NCI-H2196 (cell line): Measurements from ENCODE around the gene RAPGEF2.
"Not testable (repeated sequence)": the region's sequence is repeated elsewhere in the genome, so short reads cannot be mapped to it uniquely, and the experiment has no call there.

Experiments
- DNase-seq: peaks from one replicate; lab custom pipeline; 2025; ENCODE audit not compliant: unreplicated experiment; lab: John Stamatoyannopoulos, UW

The RAPGEF2 gene

DNA sequence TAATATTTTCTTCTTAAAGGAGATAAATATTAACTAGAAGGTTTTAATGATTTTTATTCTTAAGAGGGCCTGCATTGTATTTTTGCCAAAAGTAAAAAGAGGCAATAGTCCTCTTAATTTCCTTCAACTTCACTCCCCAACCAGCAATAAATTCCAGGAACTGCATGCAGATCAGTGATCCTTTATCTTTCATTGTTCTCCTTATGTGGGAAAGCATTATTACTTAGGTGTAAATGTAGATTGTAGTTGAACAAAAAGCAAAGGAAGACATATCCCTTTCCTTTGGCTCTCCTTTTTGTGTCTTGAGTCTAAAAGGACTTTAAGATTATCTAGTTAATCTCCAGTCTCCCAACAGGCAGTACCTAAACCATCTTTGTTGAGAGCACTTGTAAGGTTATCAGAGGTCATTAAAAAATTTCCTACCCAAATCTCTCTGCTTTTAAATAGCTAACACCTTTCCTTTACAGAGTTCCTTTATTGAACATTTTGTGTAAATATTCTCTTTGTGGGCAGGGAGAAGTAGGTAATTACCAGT, 55.3 kb downstream of the RAPGEF2 start:
- no peak for DNase-seq

DNA sequence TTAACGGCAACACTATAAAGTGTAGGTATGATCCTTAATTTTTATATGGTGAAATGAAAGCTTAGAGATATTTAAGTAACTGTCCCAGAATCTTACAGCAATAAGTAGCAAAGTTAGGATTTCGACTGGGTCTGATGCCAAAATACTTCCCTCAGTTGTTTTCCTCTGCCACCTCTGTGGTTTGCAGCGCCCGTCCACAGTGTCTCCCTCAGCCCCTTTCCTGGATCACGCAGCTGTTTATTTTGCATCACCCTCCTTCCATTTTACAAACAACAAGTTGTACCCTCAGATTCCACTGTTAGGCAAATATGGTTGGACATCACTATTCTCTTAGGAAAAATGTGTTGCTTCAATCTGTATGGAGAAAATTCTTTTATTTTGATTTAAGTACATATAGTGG, 56.1 kb downstream of the RAPGEF2 start:
- DNase-seq = no peak

DNA sequence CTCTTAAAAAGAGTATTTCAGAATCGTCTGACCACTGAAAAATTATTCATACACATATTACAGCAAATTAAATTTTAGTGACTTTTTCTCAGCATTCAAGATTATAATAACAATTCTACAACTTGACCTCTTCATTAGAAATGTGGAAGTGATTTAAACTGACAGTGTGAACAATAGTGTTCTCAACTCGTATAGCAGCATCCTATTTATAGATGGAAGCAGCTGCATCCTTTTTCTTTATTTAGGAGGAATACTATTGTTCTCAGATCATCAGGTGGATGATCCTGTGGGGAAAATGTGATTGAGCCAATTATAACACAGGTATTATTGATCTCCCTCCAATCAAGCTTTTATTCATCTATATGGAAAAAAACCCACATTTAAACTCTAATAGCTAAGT, 56.7 kb downstream of the RAPGEF2 start:
- DNase-seq = no peak

DNA sequence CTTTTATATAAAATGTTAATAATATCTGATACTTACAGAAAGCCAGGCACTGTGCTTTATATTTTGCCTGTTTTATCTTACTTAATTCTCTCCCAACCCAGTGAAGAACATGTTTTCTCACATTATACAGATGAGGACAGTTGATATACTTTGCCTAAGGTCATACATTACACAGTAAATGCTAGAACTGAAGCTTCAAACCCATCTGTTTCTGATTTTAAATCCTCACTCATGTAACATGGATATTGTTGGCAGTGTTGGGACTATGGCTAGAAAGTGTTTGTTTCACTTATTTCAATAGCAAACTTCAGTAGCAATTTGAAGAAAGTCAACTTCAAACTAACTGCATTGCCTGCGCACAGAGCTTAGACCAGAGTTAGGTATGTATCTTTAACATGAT, 57.4 kb downstream of the RAPGEF2 start:
- DNase-seq = no peak

DNA sequence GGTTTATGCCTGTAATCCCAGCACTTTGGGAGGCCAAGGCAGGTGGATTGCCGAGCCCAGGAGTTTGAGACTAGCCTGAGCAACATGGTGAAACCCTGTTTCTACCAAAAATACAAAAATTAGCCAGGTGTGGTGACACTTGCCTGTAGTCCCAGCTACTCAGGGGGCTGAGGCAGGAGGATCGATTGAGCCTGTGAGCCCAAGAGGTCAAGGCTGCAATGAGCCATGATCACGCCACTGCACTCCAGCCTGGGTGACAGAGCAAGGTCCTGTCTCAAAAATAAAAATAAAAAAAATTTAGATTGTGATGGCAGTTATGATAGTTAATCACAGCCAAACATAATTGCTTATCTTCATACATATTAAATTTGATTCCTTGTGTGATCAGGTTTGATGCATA, 58.6 kb downstream of the RAPGEF2 start:
- DNase-seq = not testable (repeated sequence)

DNA sequence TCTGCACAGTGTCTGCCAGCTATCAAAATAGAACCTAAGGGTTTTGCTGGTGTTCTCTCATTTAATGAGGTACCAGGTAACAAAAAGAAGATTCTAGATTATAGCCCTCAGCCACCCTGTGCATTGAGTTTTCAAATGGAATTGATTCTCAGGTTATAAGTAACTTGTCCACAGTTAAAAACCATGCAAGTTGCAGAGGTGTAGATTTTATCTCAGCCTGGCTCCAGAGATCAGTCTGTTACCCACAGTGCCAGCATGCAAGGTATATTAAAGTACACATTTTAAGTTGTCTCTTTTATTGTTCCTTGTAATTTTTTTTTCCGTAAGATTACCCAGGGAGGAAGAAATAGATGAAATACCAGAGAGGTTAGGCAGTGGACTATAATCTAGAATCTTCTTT, 59.7 kb downstream of the RAPGEF2 start:
- DNase-seq = no peak

DNA sequence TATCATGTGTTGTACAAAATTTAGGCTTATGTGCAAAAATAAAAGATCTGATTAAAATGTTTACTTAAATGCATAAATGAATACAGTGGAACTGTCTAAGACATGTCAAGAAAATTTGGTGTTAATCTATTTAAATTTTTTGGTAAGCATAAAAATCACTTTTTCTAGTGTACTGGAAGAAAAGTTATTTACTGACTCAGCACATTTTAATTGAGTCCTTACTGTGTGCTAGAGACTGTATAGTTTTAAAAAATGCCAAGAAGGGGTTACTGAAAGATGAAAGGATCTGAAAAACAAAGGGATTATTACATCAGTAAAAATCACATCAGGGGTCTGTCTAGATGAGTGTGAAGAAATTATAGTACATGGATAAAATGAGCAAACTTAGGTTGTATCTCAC, 60.6 kb downstream of the RAPGEF2 start:
- DNase-seq = no peak

DNA sequence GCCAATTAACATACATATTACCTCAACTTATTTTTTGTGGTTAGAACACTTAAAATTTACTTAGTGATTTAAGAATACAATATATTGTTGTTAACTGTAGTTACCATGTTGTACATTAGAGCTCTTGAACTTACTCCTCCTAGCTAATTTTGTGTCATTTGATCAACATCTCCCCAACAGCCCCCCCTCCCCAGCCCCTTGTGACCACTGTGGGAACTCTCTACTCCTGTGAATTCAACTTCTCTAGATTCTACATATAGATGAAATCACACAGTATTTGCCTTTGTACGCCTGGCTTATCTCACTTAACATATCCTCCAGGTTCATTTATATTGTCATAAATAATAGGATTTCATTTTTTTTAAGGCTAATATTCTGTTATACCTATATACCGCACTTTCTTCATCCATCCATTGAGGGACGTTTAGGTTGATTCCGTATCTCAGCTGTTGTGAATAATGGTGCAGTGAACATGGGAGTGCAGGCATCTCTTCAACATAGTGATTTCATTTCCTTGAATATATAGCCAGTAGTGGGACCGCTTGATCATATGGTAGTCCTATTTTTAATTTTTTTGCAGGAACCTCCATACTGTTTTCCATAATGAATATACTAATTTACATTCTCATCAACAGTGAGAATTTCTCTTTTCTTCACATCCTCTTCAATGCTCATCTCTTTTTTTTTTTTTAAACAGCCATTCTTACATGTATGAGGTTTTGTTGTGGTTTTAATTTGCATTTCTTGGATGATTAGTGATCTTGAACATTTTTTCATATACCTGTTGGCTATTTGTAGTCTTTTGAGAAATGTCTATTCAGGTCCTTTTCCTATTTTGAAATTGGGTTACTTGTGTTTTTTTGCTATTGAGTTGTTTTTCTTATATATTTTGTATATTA, 66.8 kb downstream of the RAPGEF2 start:
- DNase-seq = no peak

DNA sequence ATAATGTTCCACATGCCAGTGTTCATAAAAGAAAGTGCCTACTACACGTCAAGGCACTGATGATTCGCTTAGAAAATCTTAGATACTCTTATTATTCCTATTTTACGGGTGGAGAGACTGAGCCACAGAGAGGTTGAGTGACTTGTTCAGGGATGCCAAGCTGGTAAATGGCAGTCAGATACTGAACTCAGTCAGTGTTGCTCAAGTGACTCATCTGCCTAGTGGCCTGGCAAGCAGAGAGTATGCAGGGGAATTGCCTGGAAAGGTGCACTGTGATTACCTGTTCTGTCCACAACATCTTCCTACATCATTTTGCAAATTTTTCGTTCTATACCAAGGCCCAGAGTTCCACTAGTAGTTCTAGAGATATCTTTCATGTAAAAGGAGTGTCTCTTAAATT, 68.4 kb downstream of the RAPGEF2 start:
- no peak for DNase-seq

DNA sequence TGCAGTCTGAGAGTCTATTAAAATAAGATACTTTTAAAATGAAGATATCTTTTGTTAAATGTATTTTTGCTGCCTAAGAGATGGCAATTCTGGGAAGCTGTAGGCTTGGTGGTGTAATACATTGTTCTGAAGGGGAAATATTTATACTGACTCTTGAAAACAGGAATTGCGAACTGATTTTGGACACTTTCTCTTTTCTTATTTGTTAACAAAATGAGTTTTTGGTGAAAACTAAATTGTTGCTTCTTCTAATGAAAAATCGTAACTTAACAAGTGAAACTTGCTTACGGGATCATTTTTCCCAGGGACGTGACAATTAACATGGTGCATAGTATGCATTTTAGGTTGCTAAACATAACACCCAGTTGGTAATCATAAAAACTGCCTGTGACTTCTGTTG, 71.0 kb downstream of the RAPGEF2 start:
- DNase-seq = no peak

DNA sequence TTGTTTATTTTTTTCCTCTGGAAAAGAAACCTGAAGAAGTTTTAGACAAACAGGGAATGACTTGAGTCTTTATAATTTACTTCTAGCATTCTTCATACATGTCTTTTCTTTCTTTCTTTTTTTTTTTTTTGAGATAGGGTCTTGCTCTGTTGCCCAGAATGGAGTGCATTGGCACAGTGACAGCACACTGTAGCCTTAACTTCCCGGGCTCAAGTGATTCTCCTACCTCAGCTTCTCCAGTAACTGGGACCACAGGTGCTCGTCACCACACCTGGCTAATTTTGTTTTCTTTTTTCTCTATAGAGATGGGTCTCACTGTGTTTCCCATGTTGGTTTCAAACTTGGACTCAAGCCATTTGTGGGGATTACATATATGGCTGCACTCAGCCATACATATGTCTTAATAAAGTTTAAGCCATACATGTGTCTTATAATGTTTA, 71.8 kb downstream of the RAPGEF2 start:
- no peak for DNase-seq

DNA sequence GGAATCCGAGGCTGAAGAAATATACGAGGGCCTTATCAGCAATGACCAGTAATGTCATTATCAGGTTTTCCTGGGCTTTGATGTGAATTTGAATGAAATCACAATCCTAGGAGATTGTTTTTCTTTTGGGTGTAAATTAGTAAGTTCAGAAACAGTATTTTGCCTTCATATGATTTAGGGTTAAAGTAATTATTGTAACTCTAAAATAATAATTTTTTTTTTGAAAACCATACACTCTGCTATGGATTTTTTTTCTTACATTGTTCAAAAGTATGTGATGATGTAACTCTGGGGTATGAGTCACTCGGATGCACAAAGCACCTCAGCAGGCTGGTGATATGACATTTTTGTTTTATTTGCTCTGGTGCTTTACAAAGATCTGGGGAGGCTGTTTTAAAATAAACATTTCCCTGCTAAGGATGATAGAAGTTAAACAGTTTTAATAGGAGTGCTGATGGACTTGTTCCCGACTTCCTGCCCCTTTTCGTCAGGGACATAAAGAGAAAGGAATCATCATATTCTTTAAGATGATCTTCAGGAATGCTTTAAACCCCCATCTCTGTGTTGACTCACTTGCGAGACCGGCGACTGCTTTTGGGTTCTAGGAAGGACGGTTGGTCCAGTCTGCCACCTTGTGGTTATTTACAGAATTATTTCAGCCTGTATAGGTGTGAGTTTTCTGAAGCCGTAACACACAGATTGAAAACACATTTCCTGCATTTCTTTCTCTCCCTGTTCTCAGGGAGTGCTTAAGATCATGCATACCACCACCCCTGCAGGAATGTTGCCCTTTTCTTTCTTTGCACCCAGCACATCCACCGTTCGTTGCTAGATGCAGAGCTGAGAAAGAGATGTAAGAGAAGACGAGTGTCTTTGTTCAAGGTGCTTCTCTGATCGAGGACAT, 72.5 kb downstream of the RAPGEF2 start:
- DNase-seq = peak; percentile 65

DNA sequence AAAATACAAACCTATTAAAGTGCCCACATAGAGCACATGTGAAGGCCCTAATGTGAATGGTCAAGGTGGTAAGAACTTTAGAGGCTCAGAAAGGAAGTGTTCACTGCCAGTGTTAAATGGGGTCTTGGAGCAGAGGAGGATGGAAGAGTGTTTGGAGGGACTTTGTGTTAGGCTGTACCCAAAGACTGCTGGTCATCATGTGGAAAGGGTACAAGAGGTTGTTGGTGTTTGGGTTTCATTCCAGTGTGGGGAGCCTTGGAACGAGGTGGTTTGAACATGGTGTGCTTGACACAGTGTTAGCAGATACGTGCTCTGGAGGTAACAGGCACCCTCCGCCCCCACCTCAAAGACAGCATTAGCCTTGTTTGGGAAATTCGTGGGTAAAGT, 73.1 kb downstream of the RAPGEF2 start:
- no peak for DNase-seq

DNA sequence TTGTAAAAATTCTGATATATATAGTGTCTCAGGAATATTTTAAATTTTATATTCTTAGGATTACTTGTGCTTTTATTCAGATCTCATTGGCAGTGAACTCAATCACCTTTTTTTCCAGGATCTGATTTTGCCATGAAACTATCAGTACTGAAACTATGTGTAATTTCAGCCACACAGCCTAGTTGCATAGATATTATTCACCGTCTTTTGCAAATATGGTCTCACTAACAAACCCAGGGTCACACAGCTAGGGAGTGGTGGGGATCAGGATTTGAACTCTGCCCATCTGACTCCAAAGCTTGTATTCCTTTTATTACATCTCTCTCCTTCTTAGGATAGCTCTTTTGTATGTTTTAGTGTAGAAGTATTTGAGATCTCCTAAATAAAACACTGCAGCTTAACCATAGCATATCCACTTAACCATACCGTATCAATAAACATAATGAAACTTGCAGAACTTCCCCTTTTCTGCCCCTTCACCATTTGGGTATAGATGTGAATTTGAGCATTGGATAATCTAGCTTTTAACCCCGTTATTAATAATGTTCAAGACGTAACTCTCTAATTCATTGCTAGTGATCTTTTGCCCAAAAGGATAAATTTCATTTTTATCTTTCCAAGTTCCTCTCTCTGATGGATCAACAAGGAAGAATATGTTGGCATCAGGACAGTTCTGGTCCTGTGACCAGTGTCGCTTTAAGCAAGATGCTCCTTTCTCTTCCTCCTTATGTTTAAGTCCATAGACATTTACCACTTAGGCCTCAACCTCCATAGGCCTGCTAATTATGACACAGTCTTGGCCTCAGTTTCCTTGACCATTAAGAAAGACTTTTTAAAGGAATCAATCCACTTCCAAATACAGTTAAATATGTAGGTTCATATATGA, 74.6 kb downstream of the RAPGEF2 start:
- DNase-seq = no peak

DNA sequence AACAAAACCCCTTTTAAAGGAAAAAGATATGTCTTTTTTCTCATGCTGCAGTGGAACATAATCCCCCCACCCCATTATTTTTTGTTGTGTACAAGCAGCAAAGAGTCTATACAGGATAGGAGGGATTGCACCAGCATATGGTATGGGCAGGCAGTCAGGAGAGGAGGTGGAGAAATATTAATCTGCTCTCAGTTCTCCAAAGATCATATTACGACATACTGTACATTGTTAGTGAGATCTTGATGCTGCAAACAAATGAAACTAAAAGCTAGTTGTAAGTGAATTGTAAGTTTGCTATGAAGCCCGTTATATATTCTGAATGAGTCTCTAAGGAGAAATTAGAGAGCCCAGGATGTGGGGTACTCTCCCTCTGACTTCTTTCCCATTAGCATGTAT, 75.3 kb downstream of the RAPGEF2 start:
- no peak for DNase-seq

DNA sequence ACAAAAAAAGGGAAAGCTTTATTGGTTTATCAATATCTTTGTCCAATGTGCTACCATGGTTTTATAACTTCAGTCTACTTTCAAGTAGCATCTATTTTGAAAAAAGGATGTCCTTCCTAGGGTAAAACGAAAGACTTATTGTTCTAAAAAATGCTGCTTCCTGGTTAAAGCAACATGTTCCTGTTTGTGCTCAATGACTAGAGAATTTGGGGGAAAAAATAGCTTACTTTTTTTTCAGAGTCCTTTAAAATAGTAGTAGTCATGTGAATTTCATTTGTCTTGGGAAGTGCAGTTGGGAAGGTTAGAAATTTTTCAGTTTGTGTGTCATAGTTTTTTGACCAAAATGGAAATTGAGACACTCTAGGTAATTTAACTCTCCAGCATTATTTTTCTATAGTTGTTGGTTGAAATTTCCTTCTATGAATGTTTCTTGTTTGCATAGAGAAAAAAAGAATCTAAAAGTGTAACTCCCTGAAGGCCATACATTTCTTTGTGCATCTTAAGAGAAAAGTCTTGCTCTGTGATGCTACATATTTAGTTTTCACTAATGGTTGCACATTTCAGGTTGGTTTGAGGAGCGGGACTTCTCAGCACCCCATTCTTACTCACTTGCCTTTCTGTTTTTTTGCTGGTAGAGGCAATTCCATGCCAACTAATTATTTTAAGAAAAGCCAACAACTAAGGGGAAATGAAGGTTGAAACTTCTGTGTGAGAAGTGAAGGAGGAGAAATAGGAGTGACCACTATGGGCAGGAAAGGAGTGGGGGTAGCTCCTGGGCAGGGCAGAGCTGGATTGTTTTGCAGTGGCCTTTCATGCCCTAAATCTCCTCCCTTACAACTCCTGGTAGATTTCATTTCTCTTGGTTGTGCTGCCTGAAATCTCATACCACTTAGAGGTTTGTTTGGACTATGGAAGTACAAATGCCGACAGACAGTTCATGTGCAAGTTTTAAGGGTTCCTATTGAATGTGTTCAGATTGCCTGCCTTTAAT, 76.4 kb downstream of the RAPGEF2 start:
- DNase-seq = no peak

DNA sequence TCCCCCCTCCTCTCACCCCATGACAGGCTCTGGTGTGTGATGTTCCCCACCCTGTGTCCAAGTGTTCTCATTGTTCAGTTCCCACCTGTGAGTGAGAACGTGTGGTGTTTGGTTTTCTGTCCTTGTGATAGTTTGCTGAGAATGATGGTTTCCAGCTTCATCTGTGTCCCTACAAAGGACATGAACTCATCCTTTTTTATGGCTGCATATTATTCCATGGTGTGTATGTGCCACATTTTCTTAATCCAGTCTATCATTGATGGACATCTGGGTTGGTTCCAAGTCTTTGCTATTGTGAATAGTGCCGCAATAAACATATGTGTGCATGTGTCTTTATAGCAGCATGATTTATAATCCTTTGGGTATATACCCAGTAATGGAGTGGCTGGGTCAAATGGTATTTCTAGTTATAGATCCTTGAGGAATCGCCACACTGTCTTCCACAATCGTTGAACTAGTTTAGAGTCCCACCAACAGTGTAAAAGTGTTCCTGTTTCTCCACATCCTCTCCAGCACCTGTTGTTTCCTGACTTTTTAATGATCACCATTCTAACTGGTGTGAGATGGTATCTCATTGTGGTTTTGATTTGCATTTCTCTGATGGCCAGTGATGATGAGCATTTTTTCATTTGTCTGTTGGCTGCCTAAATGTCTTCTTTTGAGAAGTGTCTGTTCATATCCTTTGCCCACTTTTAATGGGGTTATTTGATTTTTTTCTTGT, 81.2 kb downstream of the RAPGEF2 start:
- DNase-seq = not testable (repeated sequence)

DNA sequence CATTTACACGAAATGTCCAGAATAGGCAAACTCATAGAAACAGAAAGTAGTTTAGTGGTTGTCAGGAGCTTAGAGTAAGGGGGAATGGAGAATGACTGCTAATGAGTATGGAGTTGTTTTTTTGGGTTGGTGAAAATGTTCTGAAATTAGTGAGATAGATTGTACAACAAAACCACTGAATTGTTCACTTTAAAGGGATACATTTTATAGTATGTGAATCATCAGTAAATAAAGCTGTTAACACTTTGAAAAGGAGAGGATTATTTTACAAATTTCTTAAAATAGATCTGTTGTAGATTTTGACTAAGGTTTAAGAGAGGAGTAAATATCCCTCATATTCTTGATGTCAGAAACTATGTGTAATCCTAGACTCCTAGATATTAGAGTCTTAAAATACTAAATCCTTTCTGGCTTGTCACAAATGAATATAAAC, 82.7 kb downstream of the RAPGEF2 start:
- DNase-seq = no peak

DNA sequence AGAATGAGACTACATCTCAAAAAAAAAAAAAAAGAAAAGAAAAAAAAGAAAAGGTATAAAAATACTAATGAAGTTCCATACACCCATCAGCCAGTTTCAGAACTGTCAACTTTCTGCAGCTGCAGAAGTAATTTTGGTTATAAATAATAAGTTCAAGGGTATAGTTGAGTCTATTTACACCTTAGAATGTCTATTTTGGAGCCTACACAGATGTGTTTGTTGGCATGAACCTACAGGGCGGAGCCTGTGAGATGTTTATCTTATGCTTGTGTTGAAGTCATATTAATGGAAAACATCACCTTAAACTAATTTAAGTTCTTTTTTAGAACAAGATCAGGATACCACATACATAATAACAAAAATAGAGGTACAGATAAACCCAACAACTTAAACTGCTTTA, 85.8 kb downstream of the RAPGEF2 start:
- no peak for DNase-seq
